Activated CD4-positive, CD25-positive, alpha-beta regulatory T cell treated with anti-CD3 and anti-CD28 coated beads, Interleukin-2, amount 50 U/mL, for 24 hours (primary cell): ENCODE data around the gene THSD7B.
"Not testable (repeated sequence)": the region's sequence is repeated elsewhere in the genome, so short reads cannot be mapped to it uniquely, and the experiment has no call there.

ENCODE experiments used
- ATAC-seq, 2 donors: fragments of 150-1000 bp; cut with Tn5 transposase; one replicate each; pipeline ENCODE4 v1.10.0; 2021; ENCODE audit warnings: mild to moderate bottlenecking in 1 of 2, moderate library complexity in 1 of 2

Gene THSD7B

GRCh38 chr2:137261881-137262585 is 496.7 kb downstream of the THSD7B start:
- ATAC-seq: no peak

DNA sequence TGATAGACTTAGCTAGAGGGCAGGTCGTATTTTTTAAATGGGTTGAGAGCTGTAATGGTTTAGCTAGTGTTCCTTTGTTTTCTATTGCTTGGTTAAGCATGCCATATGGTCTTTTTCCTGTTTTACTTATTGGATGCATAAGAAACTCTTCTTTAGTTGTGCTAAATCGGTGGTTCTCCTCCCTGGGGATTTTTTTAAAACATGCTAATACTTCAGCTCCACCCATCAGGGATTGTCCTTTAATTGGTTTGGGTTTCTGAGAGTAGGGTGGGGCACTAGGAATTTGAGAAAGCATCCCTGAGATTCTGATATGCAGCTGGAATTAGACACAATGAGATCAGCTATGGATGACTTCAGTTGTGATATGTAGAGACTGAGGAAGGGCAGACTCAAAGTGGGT is 497.2 kb downstream of the THSD7B start:
- no peak for ATAC-seq

DNA sequence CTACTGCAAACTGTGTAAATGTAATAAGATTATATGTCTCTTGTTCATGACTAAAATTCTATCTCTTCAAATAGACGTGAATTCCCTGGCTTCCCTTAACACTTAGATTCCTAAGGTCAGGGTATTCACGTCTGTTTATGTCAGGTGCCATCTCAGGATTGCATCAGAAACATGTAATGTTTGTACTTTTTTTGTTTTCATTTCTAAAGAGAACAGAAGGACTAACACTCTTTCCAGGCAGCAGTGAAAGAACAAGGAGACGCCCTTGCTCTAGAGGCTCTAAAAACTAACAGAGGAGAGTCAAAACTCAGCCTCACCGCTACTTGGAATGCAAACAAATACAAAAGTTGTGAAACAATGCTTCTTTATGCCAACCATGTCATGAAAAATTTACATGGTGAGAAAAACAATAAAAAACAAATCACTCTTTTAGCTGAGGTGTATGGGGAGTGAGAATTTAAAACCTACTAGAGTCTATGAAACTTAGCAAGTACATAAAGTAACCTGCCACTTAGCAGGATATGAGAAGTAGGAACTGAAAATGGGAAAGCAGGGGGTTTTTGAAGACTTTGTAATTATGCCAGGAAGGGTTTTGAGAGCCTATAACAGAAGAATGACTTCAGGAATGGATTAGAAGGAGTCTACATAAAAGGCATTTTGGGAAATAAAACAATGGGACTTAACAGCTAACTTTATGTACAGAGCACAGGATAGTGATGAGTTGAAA is 522.7 kb downstream of the THSD7B start:
- ATAC-seq: no peak

DNA sequence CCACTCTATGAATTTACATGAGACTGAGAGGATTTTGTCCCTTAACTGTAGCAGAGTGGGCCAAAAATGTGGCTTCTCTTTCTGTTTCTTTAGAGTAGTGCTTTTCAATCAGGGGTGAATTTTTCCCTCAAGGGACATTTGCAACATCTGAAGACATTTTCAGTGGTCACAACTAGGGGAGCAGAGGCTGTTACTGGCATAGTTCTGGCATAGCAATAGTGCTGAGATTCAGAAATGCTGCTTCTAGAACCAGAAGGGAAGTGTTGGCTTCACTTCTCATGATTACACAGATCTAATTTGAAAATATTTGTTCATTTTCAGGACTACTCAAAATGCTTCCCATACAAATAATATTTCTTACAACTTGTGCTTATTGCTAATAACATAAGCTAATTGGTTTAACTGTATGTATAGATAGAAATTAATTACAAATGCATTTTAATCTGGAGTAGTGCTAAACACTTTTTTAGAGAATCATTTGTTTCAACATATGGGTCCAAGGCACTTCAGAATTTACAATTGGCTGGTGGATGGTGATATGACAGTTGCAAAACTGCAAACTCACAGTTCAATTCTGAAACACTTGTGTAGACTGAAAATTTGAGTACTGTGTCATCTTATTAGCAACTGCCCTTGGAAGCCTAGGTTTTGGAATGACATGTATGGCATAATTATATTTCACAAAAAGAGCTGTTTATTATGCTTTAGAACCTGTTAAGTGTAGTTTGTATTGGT is 526.7 kb downstream of the THSD7B start:
- no peak for ATAC-seq

DNA sequence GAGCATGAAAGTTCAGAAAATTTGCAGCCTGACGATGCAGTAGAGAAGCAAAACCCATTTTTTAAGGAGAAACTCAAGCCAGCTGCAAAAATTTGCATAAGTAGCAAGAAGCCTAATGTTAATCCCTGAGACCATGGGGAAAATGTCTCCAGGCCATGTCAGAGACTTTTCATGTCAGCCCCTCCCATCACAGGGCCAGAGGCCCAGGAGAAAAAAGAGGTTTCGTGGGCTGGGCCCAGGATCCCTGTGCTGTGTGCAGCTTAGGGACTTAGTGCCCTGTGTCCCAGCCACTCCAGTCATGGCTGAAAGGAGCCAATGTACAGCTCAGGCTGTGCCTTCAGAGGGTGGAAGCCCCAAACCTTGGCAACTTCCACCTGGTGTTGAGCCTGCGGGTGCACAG is 533.0 kb downstream of the THSD7B start:
- no peak for ATAC-seq

GRCh38 chr2:137300987-137301386 is 535.6 kb downstream of the THSD7B start:
- ATAC-seq: no peak

GRCh38 chr2:137302957-137303356 is 537.6 kb downstream of the THSD7B start:
- no peak for ATAC-seq

DNA sequence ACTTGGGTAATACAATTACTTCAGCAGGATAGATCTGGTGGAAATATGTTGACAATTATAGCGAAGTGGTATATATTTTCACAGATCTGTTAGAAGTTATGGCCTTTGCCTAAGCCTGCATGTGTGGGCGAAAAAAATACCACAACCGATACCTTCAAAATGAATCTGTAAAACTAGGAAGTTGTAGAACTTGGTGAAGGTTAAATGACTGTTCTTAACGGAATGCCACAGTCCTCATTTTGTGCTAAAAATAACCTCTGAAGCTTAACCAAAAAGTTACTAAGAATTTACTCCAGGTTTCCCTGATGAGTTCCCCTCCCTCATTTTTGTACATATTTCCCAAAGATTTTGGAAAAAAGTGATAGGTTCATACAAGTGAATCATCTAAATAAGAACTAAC is 550.7 kb downstream of the THSD7B start:
- no peak for ATAC-seq

DNA sequence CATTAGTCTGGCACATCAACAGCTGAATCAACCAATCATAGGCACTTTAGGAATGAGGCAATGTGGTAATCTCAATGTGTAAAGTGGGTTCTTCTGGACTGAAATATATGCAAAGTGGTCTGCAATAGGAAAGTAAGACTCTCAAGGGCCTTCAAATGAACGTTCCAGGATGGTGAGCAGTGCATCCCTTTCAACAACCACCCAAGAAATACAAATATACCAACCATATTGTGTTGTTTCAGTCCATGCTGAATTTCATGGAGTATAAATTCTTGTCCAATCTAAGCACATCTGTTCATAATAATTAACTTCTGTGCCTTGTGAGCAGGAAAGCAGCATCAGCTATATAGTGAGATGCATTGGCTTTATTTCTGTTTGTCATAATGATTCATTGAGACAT is 556.2 kb downstream of the THSD7B start:
- ATAC-seq: no peak

GRCh38 chr2:137331562-137331961 is 566.2 kb downstream of the THSD7B start:
- not testable (repeated sequence) for ATAC-seq

DNA sequence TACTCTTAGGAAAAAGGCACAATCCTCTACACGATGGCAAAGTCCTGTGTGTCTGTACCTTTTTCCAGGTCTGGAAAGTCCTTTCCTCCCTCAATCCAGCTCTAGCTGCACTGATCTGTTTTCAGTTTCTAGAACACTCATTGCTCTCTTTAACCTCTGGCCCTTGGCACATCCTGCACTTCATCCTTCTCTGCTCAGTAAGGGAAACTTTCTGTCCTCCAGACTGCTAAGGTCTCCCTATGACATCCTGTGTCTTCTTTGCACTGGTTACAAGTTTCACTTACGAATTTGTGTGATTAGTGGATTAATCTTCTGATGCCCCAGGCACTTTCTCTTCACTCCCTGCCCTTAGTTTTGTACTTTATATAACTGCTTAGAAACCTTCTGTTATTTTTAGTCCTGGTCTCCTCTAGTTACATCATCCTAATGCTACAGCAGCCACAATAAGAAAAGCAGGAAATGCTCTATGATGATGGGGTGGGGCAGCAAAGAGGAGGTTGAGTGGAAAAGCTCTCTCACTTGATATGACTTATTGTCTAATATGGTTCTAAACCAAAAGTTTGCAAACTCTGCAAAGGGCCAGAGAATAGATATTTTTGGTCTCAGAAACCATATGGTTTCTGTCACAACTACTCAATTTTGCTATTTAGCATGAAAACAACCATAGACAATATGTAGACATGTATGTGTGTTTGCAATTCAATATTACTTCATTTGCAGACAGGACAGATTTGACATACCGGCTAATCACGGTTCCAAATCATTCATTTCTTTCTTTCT is 568.2 kb downstream of the THSD7B start:
- no peak for ATAC-seq

GRCh38 chr2:137336067-137336466 is 570.7 kb downstream of the THSD7B start:
- no peak for ATAC-seq

DNA sequence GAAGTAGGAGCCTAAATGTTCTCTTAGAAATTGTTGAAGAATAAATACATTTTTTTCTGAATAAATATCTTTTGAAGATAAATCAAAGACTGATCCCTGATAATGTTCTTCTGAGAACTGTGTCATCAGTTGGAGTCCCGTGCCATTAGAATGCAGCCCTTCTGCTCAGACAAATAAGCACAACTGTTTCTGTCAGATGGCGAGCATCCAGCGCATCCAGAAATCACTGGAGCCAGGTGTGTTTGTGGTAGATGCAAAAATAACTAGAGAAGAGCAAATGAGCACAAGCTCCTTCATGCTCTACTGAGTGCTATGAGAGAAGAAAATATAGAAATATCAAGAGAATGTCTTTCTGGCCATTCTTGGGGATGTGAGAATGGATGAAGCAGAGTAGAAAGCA is 573.7 kb downstream of the THSD7B start:
- ATAC-seq: no peak

DNA sequence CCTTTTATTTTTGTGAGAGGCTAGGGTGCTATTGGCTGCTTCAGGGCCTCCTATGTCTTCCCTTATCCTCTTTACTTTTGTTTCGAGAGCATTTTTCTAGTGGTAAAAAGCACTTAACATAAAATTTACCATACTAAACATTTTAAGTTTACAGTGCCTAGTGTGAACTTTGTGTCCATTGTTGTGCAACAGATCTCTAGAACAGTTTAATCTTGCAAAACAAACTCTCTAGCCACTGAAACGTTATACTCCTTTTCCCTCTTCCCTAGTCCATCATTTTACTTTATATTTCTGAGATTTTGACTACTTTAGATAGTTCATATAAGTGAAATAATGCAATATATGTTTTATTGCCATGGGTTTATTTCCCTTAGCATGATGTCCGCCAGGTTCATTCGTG is 580.6 kb downstream of the THSD7B start:
- ATAC-seq: no peak

- ATAC-seq: no peak
Measured at GRCh38 chr2:137348301-137348700, 583.0 kb downstream of the THSD7B start.

GRCh38 chr2:137357634-137358033 is 592.3 kb downstream of the THSD7B start:
- ATAC-seq: no peak

- ATAC-seq: no peak
Measured at GRCh38 chr2:137367361-137367760, 602.0 kb downstream of the THSD7B start.

- ATAC-seq: no peak
Measured at GRCh38 chr2:137369106-137369505, 603.8 kb downstream of the THSD7B start.

- ATAC-seq: no peak
Measured at GRCh38 chr2:137379186-137379585, 613.8 kb downstream of the THSD7B start.

DNA sequence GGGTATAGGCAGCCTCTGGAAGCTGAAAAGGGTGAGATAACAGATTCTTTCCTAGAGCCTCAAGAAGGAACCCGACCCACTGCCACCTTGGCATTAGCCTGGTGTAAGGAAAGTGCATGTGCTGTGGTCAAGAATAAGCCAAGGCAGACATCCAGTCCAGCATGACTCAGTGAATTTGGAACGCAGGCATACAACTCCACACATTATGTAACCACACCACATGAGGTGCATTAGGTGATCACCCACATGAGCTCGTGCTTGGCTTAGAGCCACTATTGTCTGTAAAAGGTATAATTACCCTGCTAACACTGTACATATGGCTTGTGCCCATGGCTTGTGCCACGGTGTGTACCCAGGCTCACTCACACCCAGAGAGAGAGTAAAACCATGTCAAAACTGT is 615.3 kb downstream of the THSD7B start:
- no peak for ATAC-seq

DNA sequence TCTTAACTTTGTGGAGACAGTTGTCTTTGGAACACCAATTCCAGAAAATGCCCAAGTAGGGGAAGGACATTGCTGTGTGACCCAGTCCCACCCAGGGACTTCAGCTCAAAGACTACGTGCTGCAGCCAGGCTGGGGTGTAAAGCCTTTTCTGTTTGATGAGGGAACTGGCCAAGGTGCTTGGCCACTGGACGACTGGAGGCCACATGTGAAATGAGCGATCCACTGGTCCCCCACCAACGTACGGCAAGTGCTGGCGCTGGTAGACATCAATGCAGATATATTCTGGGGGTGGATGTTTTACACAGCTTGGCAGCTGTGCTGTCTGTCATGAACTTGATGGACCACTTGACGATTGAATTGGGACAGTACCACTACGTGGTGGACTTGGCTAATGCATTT is 616.4 kb downstream of the THSD7B start:
- ATAC-seq: no peak

DNA sequence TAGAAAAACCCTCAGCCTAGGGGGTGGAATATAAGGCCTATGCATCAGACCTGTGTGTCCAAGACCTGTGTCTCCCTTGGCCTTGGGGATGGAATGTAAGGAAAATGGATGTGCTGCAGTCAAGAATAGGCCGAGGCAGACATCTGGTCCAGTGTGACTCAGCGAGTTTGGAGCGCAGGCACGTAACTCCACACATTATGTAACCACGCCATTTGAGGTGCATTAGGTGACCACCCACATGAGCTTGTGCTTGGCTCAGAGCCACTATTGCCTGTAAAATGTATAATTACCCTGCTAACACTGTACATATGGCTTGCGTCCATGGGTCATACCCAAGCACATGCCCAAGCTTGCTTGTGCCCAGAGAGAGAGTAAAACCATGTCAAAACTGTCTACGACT is 618.0 kb downstream of the THSD7B start:
- no peak for ATAC-seq

DNA sequence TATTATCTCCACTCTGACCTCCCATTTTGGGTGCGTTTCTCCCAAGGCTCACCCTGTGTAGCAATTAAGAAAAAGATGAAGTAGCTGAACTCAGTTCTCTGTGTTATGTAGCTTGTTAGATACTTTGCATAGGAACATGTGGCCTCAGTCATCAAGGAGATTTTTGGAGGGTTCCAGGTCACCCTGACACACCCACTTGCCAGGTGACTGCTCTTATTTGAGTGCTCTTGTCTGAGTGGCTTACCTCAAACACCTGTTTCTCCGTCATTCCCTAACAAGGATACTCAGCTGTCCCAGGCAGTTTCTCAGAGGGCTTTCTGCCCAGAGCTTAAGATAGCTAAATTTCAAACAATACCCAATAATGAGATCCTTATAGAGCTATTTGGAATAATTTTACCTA is 621.7 kb downstream of the THSD7B start:
- no peak for ATAC-seq
